SK-N-SH (cell line): ENCODE measurements around the gene MB. TPM values are rescaled to one million over a fixed set of nuclear protein-coding genes. Genes with fewer than 3 reads are reported as not detected.
A peak's percentile ranks its signal among the peaks of the same experiment; 100 is the strongest.

ENCODE experiments used
- CTCF ChIA-PET: fragments of 300-600, 350-600 bp; formaldehyde crosslinking; extraction: SDS; loops from one replicate; lab custom pipeline; 2021; lab: Yijun Ruan, JAX
- POLR2A ChIA-PET: fragments of 350-600 bp; sonication (Branson Sonifier 250); formaldehyde crosslinking; extraction: SDS; loops from one replicate; lab custom pipeline; 2020; ENCODE audit warnings: antibody characterized with exemption, inconsistent platforms; lab: Yijun Ruan, JAX
- DNase-seq: peaks from one replicate; pipeline ENCODE4 v3.0.0; 2012
- H2AFZ ChIP-seq: fragments of 200-600 bp; sonication (generic); 2 replicates; pipeline ENCODE4 v1.8.1; 2016; ENCODE audit warnings: antibody characterized with exemption, mild to moderate bottlenecking, low read depth
- H3F3A ChIP-seq: fragments of 200-600 bp; sonication (generic); replicated peaks from 2 replicates; pipeline ENCODE3; 2016; ENCODE audit warnings: antibody characterized with exemption, mild to moderate bottlenecking; ENCODE audit not compliant: insufficient read depth
- H3K27ac ChIP-seq, 2 experiments: fragments of 200-500 bp in 1 of 2; fragments of 200-600 bp in 1 of 2; sonication (Bioruptor generic) in 1 of 2; sonication (generic), shearing (Covaris generic) in 1 of 2; 2 replicates each; pipeline versions ENCODE4 v1.5.1 to v1.6.1; 2014 to 2016; ENCODE audit warnings: low read depth in 2 of 2, inconsistent platforms in 1 of 2, low read length in 1 of 2, mild to moderate bottlenecking in 1 of 2, mixed read lengths in 1 of 2
- H3K27me3 ChIP-seq: fragments of 200-600 bp; sonication (generic), shearing (Covaris generic); 2 replicates; pipeline ENCODE4 v1.6.1; 2016; ENCODE audit warnings: mixed run types; ENCODE audit not compliant: insufficient read depth
- H3K36me3 ChIP-seq, 2 experiments: fragments of 200-500 bp in 1 of 2; fragments of 200-600 bp in 1 of 2; sonication (Bioruptor generic) in 1 of 2; sonication (generic) in 1 of 2; replicated peaks in 1 of 2; 2 replicates each; pipeline versions ENCODE3 to v1.5.1; 2014 to 2016; ENCODE audit warnings: low read length in 1 of 2, mild to moderate bottlenecking in 1 of 2; ENCODE audit not compliant: insufficient read depth in 2 of 2, control insufficient read depth in 1 of 2
- H3K4me1 ChIP-seq, 2 experiments: fragments of 200-500 bp in 1 of 2; fragments of 200-600 bp in 1 of 2; sonication (Bioruptor generic) in 1 of 2; sonication (generic), shearing (Covaris generic) in 1 of 2; 2 replicates each; pipeline versions ENCODE4 v1.5.1 to v1.6.1; 2014 to 2016; ENCODE audit warnings: low read depth in 1 of 2, low read length in 1 of 2, mixed run types in 1 of 2; ENCODE audit not compliant: insufficient read depth in 2 of 2, control insufficient read depth in 1 of 2
- H3K4me2 ChIP-seq: fragments of 200-600 bp; sonication (generic), shearing (Covaris generic); 2 replicates; pipeline ENCODE4 v1.6.1; 2017; ENCODE audit warnings: mixed run types
- H3K4me3 ChIP-seq, 2 experiments: fragments of 200-500 bp in 1 of 2; fragments of 200-600 bp in 1 of 2; sonication (Bioruptor generic) in 1 of 2; sonication (generic), shearing (Covaris generic) in 1 of 2; 2 replicates each; pipeline versions ENCODE4 v1.5.1 to v1.8.1; 2014 to 2016; ENCODE audit warnings: low read depth in 2 of 2, inconsistent platforms in 1 of 2, low read length in 1 of 2, mild to moderate bottlenecking in 1 of 2, mixed read lengths in 1 of 2, moderate library complexity in 1 of 2
- H3K79me2 ChIP-seq: fragments of 200-600 bp; sonication (generic); 2 replicates; pipeline ENCODE4 v1.8.1; 2017; ENCODE audit warnings: mild to moderate bottlenecking; ENCODE audit not compliant: insufficient read depth
- H3K9ac ChIP-seq: fragments of 200-600 bp; sonication (generic); 2 replicates; pipeline ENCODE4 v1.6.1; 2017; ENCODE audit warnings: mixed run types
- H3K9me2 ChIP-seq: fragments of 200-600 bp; sonication (generic); 2 replicates; pipeline ENCODE4 v1.6.1; 2017; ENCODE audit warnings: mixed run types
- H3K9me3 ChIP-seq: fragments of 200-600 bp; sonication (generic); 2 replicates; pipeline ENCODE4 v1.6.1; 2017; ENCODE audit warnings: mixed run types, mild to moderate bottlenecking, moderate library complexity
- H4K20me1 ChIP-seq: fragments of 200-600 bp; sonication (generic); 2 replicates; pipeline ENCODE4 v1.6.1; 2017; ENCODE audit warnings: mild to moderate bottlenecking, mixed run types; ENCODE audit not compliant: insufficient read depth
- EP300 ChIP-seq, 2 experiments: IDR thresholded peaks; 2 replicates each; pipeline versions ENCODE4 v1.4.0 to v1.6.1; 2012; ENCODE audit warnings: borderline replicate concordance in 1 of 2, low read depth in 1 of 2, low read length in 1 of 2
- GABPA ChIP-seq: IDR thresholded peaks from 2 replicates; pipeline ENCODE4 v1.4.0; 2012; ENCODE audit warnings: low read depth, mild to moderate bottlenecking
- IRF3 ChIP-seq: fragments of 150-350 bp; IDR thresholded peaks from 2 replicates; pipeline ENCODE4 v1.6.1; 2016; ENCODE audit warnings: mild to moderate bottlenecking, low read depth, low read length
- MXI1 ChIP-seq: IDR thresholded peaks from 2 replicates; pipeline ENCODE4 v1.6.1; 2012; ENCODE audit warnings: mild to moderate bottlenecking, low read depth, low read length, improper control_type of control experiment
- NFIC ChIP-seq: IDR thresholded peaks from 2 replicates; pipeline ENCODE4 v1.4.0; 2012; ENCODE audit warnings: borderline replicate concordance
- POLR2AphosphoS5 ChIP-seq: IDR thresholded peaks from 2 replicates; pipeline ENCODE4 v1.6.1; 2012; ENCODE audit warnings: low read depth, low read length
- RAD21 ChIP-seq: IDR thresholded peaks from 2 replicates; pipeline ENCODE4 v1.6.1; 2012; ENCODE audit warnings: mild to moderate bottlenecking, low read length
- SMC3 ChIP-seq: IDR thresholded peaks from 2 replicates; pipeline ENCODE4 v1.6.1; 2012; ENCODE audit warnings: low read depth, low read length, improper control_type of control experiment
- TCF12 ChIP-seq: IDR thresholded peaks from 2 replicates; pipeline ENCODE4 v1.4.0; 2012
- WGBS: methylation state at CpG from one replicate; pipeline ENCODE4 v1.1.6; 2017; ENCODE audit warnings: low lambda C conversion rate; 5-methylcytosine and 5-hydroxymethylcytosine counted together
- polyA plus RNA-seq, 3 experiments: library from polyadenylated mRNA; depleted of rRNA; stranded (reverse); fragments of >200 nt; gene quantifications; 2 replicates each; pipeline ENCODE4 v1.2.3, GENCODE V29; 2012
- TF ChIP-seq, protein P1 (sequence below): IDR thresholded peaks from 2 replicates; pipeline ENCODE4 v1.4.0; 2012; ENCODE audit warnings: low read depth, borderline replicate concordance
- TF ChIP-seq, protein P2 (sequence below): fragments of 200-600 bp; sonication (generic); IDR thresholded peaks from 2 replicates; pipeline ENCODE4 v1.6.1; 2017; ENCODE audit warnings: antibody characterized with exemption, mild to moderate bottlenecking, moderate library complexity
- TF ChIP-seq, protein P3 (sequence below): IDR thresholded peaks from 2 replicates; pipeline ENCODE4; 2012

Gene MB
- polyA plus RNA-seq, 1 of the 3 experiments (the other 2 are of a cell fraction): 0.95 TPM

- no peaks in the 10 kb centered on the region for H3K27me3 ChIP-seq
- H4K20me1 ChIP-seq: no peaks in the 10 kb centered on the region
- H3K4me1 ChIP-seq: peaks cover 9 to 17% of the 10 kb centered on the region in 2 experiments; a peak in 3 of 4 replicates
- H3K9ac ChIP-seq: no peak overlapping the region
- POLR2A ChIA-PET: no interaction called here
- no peak overlapping the region for H3K4me2 ChIP-seq
- DNase-seq: no peak
- CTCF ChIA-PET: interaction anchor here (0.6 to 1.2 kb wide), 3 partner anchors 9 to 475 kb away, joined by 3 read pairs; no protein-coding TSS in a partner anchor
- no peak overlapping the region for H2AFZ ChIP-seq
- whole genome bisulfite sequencing: 84% methylated on average over 5 of the region's 7 CpGs
- TF ChIP-seq POLR2AphosphoS5 (no peak), SMC3 (no peak)
- TF ChIP-seq, protein P1, sequence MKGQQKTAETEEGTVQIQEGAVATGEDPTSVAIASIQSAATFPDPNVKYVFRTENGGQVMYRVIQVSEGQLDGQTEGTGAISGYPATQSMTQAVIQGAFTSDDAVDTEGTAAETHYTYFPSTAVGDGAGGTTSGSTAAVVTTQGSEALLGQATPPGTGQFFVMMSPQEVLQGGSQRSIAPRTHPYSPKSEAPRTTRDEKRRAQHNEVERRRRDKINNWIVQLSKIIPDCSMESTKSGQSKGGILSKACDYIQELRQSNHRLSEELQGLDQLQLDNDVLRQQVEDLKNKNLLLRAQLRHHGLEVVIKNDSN: no peak
- TF ChIP-seq, protein P2, sequence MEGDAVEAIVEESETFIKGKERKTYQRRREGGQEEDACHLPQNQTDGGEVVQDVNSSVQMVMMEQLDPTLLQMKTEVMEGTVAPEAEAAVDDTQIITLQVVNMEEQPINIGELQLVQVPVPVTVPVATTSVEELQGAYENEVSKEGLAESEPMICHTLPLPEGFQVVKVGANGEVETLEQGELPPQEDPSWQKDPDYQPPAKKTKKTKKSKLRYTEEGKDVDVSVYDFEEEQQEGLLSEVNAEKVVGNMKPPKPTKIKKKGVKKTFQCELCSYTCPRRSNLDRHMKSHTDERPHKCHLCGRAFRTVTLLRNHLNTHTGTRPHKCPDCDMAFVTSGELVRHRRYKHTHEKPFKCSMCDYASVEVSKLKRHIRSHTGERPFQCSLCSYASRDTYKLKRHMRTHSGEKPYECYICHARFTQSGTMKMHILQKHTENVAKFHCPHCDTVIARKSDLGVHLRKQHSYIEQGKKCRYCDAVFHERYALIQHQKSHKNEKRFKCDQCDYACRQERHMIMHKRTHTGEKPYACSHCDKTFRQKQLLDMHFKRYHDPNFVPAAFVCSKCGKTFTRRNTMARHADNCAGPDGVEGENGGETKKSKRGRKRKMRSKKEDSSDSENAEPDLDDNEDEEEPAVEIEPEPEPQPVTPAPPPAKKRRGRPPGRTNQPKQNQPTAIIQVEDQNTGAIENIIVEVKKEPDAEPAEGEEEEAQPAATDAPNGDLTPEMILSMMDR: no peak
- no peak overlapping the region for H3K4me3 ChIP-seq
- no peaks in the 10 kb centered on the region for H3K36me3 ChIP-seq
- H3F3A ChIP-seq: no peaks in the 10 kb centered on the region
- H3K9me3 ChIP-seq: no peaks in the 10 kb centered on the region
- no peak overlapping the region for H3K27ac ChIP-seq
- H3K79me2 ChIP-seq: no peaks in the 10 kb centered on the region
- no peaks in the 10 kb centered on the region for H3K9me2 ChIP-seq
These were observed 32.6 kb upstream of the MB start for GRCh38 chr22:35649636-35650250.

- CTCF ChIA-PET: interaction anchor here (0.6 to 1.2 kb wide), 3 partner anchors 8 to 475 kb away, joined by 3 read pairs; no protein-coding TSS in a partner anchor
- Histone ChIP-seq H3K27ac (no peak overlapping the region), H2AFZ (peak overlapping the region; percentile 81; the same call in 1 of the 2 replicates), H3K9me2 (no peaks in the 10 kb centered on the region), H3K36me3 (no peaks in the 10 kb centered on the region)
- POLR2A ChIA-PET: no interaction called here
- no peak for DNase-seq
- no peak for TF ChIP-seq NFIC
- TF ChIP-seq EP300 (IDR thresholded peaks at IDR 0.05; ENCODE audit: borderline replicate concordance in 1 of 2, low read depth in 1 of 2, low read length in 1 of 2): no peak
- TF ChIP-seq TCF12: no peak
- TF ChIP-seq, protein P3, sequence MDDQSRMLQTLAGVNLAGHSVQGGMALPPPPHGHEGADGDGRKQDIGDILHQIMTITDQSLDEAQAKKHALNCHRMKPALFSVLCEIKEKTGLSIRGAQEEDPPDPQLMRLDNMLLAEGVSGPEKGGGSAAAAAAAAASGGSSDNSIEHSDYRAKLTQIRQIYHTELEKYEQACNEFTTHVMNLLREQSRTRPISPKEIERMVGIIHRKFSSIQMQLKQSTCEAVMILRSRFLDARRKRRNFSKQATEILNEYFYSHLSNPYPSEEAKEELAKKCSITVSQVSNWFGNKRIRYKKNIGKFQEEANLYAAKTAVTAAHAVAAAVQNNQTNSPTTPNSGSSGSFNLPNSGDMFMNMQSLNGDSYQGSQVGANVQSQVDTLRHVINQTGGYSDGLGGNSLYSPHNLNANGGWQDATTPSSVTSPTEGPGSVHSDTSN: no peak
- no peak for TF ChIP-seq GABPA
- no peak for TF ChIP-seq RAD21
- TF ChIP-seq MXI1: no peak
- TF ChIP-seq IRF3: no peak
- TF ChIP-seq, all 33 proteins: peak for 0
- Histone ChIP-seq H3K4me3 (peak overlapping the region; percentile 33 to 40; a peak in 1 of 4 replicates), H3K9me3 (no peaks in the 10 kb centered on the region), H4K20me1 (no peaks in the 10 kb centered on the region), H3K4me2 (peak overlapping the region; percentile 79), H3K4me1 (peaks cover 9 to 17% of the 10 kb centered on the region in 2 experiments; a peak in 3 of 4 replicates), H3F3A (no peaks in the 10 kb centered on the region), H3K79me2 (no peaks in the 10 kb centered on the region), H3K27me3 (no peaks in the 10 kb centered on the region), H3K9ac (peak overlapping the region; percentile 49; the same call in 1 of the 2 replicates)
- 96% methylated on average over 7 of the region's 7 CpGs for WGBS
These were observed 32.0 kb upstream of the MB start for GRCh38 chr22:35649026-35649553.
